HepG2 (cell line): ENCODE results near the gene ACVR1B. TPM values are rescaled to one million over a fixed set of nuclear protein-coding genes. Genes with fewer than 3 reads are reported as not detected.

Source experiments
- ETV5 ChIP-seq: IDR thresholded peaks from 2 replicates; pipeline ENCODE4 v1.6.1; 2018; ENCODE audit warnings: missing biosample characterization, missing genetic modification reagents, inconsistent platforms, borderline replicate concordance
- FOXO1 ChIP-seq: sonication (generic); formaldehyde crosslinking; IDR thresholded peaks from 2 replicates; pipeline ENCODE4 v1.4.0; 2020; ENCODE audit warnings: missing genetic modification reagents
- GLI4 ChIP-seq: sonication (generic); formaldehyde crosslinking; IDR thresholded peaks from 2 replicates; pipeline ENCODE4 v1.5.1; 2020; ENCODE audit warnings: missing genetic modification reagents, mild to moderate bottlenecking, moderate library complexity, borderline replicate concordance
- HNRNPL ChIP-seq: fragments of 200-400 bp; formaldehyde crosslinking; IDR thresholded peaks from 2 replicates; pipeline ENCODE4 v1.6.1; 2017; ENCODE audit warnings: mild to moderate bottlenecking, low read depth, low read length
- ISL2 ChIP-seq: sonication (generic); formaldehyde crosslinking; IDR thresholded peaks from 2 replicates; pipeline ENCODE4 v1.5.0; 2020; ENCODE audit warnings: missing genetic modification reagents
- MIXL1 ChIP-seq: IDR thresholded peaks from 2 replicates; pipeline ENCODE4 v1.6.1; 2016
- PAF1 ChIP-seq: IDR thresholded peaks from 2 replicates; pipeline ENCODE4 v1.6.1; 2016; ENCODE audit warnings: missing genetic modification reagents, missing compliant biosample characterization
- PHF21A ChIP-seq: sonication (generic); formaldehyde crosslinking; IDR thresholded peaks from 2 replicates; pipeline ENCODE4 v1.5.0; 2020; ENCODE audit warnings: mild to moderate bottlenecking, missing genetic modification reagents
- PITX1 ChIP-seq: sonication (generic); formaldehyde crosslinking; IDR thresholded peaks from 2 replicates; pipeline ENCODE4 v1.5.1; 2020; ENCODE audit warnings: mild to moderate bottlenecking, missing genetic modification reagents
- RAD51 ChIP-seq: fragments of 450-650 bp; IDR thresholded peaks from 2 replicates; pipeline ENCODE4 v1.6.1; 2016; ENCODE audit warnings: borderline replicate concordance
- SALL1 ChIP-seq: sonication (generic); formaldehyde crosslinking; IDR thresholded peaks from 2 replicates; pipeline ENCODE4 v1.8.0; 2022; ENCODE audit warnings: mild to moderate bottlenecking, missing genetic modification reagents
- SMAD1 ChIP-seq: sonication (generic); formaldehyde crosslinking; IDR thresholded peaks from 2 replicates; pipeline ENCODE4 v1.4.0; 2020; ENCODE audit warnings: missing genetic modification reagents, low read depth, mild to moderate bottlenecking, borderline replicate concordance
- TCF7L2 ChIP-seq: IDR thresholded peaks from 2 replicates; pipeline ENCODE4 v1.6.1; 2011; ENCODE audit warnings: mild to moderate bottlenecking, low read depth, low read length, moderate library complexity
- ZNF263 ChIP-seq: sonication (generic); formaldehyde crosslinking; IDR thresholded peaks from 2 replicates; pipeline ENCODE4 v1.4.0; 2020; ENCODE audit warnings: missing genetic modification reagents
- ZNF382 ChIP-seq: sonication (generic); formaldehyde crosslinking; IDR thresholded peaks from 2 replicates; pipeline ENCODE4 v1.5.0; 2020; ENCODE audit warnings: missing genetic modification reagents, mild to moderate bottlenecking, borderline replicate concordance
- ZNF543 ChIP-seq: sonication (generic); formaldehyde crosslinking; IDR thresholded peaks from 2 replicates; pipeline ENCODE4 v1.4.0; 2020; ENCODE audit warnings: mild to moderate bottlenecking, missing genetic modification reagents
- polyA plus RNA-seq, 8 experiments: library from polyadenylated mRNA; depleted of rRNA in 3 of 8; stranded (reverse) in 7 of 8; unstranded in 1 of 8; fragments of >200 nt; fragmentation: Illumina TruSeq in 4 of 8; extraction: Trizol in 4 of 8; gene quantifications; 2 replicates each; pipeline versions ENCODE4 v1.2.1 to v1.2.3, GENCODE V29; 2011 to 2016; ENCODE audit warnings: low read depth in 4 of 8, missing spikeins in 1 of 8, mixed read lengths in 1 of 8; ENCODE audit not compliant: insufficient read depth in 1 of 8
- total RNA-seq, 5 experiments: library from RNA; depleted of rRNA; stranded (reverse); fragments of >200 nt; fragmentation: Illumina TruSeq; extraction: Trizol; gene quantifications; 2 replicates each; pipeline ENCODE4 v1.2.3, GENCODE V29; 2016; ENCODE audit warnings: low read depth in 1 of 5
- TF ChIP-seq, protein P1 (sequence below): sonication (generic); formaldehyde crosslinking; IDR thresholded peaks from 2 replicates; pipeline ENCODE4 v1.8.0; 2022; ENCODE audit warnings: low read depth, missing genetic modification reagents
- TF ChIP-seq, protein P2 (sequence below): sonication (generic); formaldehyde crosslinking; IDR thresholded peaks from 2 replicates; pipeline ENCODE4 v1.4.0; 2020; ENCODE audit warnings: missing genetic modification reagents, mild to moderate bottlenecking, borderline replicate concordance
- TF ChIP-seq, protein P3 (sequence below): sonication (generic); formaldehyde crosslinking; IDR thresholded peaks from 2 replicates; pipeline ENCODE4 v1.5.1; 2020; ENCODE audit warnings: mild to moderate bottlenecking, missing genetic modification reagents, moderate library complexity
- TF ChIP-seq, protein P4 (sequence below): sonication (generic); formaldehyde crosslinking; IDR thresholded peaks from 2 replicates; pipeline ENCODE4 v1.5.1; 2020; ENCODE audit warnings: missing genetic modification reagents, mild to moderate bottlenecking, borderline replicate concordance
- TF ChIP-seq, protein P5 (sequence below): sonication (generic); formaldehyde crosslinking; IDR thresholded peaks from 2 replicates; pipeline ENCODE4 v1.9.0; 2022; ENCODE audit warnings: missing genetic modification reagents, mild to moderate bottlenecking, borderline replicate concordance

ACVR1B gene
- total and polyA plus RNA-seq, 2 of the 13 experiments (the other 11 are each of a cell fraction or from before 2014, with no cell fraction given) = 8.9 to 12.1 TPM

DNA sequence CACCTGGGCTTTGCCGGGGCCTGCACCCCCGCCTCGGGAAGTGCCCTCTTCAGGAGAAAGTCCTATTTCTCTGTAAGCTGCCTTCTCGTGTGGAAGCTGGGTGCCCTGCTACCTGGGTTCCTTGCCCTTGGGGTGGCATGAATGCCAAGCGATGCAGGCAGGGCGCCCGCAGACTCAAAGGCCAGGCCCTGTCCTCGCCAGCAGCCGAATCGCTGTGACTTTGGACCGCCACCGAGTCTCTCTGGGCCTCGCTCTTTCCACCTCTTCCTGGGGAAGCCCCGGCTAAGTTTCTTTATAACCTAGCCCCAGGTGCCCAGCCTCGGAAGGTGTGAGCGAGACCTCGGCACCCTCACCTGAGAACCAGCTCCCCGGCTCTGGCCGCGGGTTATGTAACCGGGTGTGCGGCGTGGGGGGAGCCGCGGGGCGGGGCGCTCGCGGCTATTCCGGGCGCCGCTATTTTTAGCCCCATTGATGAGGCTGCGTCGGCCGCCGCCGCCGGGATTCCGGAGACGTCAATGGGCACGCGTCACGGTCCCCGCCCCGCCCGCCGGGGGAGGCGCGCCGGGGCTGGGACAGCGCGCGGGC lies 85.2 kb downstream of the ACVR1B start (continued):
- TF ChIP-seq ZNF382 (CRISPR knock-in tag) = no peak
- peak; percentile 77; the same call in 1 of the 2 replicates for TF ChIP-seq HNRNPL
- TF ChIP-seq ETV5 (CRISPR knock-in tag) = peak; percentile 50; the same call in 1 of the 2 replicates
- TF ChIP-seq ZNF543 (CRISPR knock-in tag) = no peak
- TF ChIP-seq, protein P1, sequence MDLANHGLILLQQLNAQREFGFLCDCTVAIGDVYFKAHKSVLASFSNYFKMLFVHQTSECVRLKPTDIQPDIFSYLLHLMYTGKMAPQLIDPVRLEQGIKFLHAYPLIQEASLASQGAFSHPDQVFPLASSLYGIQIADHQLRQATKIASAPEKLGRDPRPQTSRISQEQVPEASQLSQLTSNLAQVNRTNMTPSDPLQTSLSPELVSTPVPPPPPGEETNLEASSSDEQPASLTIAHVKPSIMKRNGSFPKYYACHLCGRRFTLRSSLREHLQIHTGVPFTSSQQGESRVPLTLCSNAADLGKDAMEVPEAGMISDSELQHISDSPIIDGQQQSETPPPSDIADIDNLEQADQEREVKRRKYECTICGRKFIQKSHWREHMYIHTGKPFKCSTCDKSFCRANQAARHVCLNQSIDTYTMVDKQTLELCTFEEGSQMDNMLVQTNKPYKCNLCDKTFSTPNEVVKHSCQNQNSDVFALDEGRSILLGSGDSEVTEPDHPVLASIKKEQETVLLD (CRISPR knock-in tag) = 0 out of 2 replicates have a peak, but pooled peaks have one; percentile 61
- no peak for TF ChIP-seq RAD51
- peak; percentile 66 for TF ChIP-seq PHF21A (CRISPR knock-in tag)
- TF ChIP-seq ZNF263 (CRISPR knock-in tag) = no peak
- TF ChIP-seq GLI4 = no peak
- TF ChIP-seq MIXL1 = no peak
- no peak for TF ChIP-seq SMAD1 (CRISPR knock-in tag)
- TF ChIP-seq, protein P2, sequence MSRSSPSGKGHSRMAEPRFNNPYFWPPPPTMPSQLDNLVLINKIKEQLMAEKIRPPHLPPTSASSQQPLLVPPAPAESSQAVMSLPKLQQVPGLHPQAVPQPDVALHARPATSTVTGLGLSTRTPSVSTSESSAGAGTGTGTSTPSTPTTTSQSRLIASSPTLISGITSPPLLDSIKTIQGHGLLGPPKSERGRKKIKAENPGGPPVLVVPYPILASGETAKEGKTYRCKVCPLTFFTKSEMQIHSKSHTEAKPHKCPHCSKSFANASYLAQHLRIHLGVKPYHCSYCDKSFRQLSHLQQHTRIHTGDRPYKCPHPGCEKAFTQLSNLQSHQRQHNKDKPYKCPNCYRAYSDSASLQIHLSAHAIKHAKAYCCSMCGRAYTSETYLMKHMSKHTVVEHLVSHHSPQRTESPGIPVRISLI = no peak
- TF ChIP-seq ISL2 (CRISPR knock-in tag) = peak; percentile 51
- TF ChIP-seq PAF1 = no peak
- TF ChIP-seq, protein P3, sequence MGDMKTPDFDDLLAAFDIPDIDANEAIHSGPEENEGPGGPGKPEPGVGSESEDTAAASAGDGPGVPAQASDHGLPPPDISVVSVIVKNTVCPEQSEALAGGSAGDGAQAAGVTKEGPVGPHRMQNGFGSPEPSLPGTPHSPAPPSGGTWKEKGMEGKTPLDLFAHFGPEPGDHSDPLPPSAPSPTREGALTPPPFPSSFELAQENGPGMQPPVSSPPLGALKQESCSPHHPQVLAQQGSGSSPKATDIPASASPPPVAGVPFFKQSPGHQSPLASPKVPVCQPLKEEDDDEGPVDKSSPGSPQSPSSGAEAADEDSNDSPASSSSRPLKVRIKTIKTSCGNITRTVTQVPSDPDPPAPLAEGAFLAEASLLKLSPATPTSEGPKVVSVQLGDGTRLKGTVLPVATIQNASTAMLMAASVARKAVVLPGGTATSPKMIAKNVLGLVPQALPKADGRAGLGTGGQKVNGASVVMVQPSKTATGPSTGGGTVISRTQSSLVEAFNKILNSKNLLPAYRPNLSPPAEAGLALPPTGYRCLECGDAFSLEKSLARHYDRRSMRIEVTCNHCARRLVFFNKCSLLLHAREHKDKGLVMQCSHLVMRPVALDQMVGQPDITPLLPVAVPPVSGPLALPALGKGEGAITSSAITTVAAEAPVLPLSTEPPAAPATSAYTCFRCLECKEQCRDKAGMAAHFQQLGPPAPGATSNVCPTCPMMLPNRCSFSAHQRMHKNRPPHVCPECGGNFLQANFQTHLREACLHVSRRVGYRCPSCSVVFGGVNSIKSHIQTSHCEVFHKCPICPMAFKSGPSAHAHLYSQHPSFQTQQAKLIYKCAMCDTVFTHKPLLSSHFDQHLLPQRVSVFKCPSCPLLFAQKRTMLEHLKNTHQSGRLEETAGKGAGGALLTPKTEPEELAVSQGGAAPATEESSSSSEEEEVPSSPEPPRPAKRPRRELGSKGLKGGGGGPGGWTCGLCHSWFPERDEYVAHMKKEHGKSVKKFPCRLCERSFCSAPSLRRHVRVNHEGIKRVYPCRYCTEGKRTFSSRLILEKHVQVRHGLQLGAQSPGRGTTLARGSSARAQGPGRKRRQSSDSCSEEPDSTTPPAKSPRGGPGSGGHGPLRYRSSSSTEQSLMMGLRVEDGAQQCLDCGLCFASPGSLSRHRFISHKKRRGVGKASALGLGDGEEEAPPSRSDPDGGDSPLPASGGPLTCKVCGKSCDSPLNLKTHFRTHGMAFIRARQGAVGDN (CRISPR knock-in tag) = peak; percentile 74; the same call in 1 of the 2 replicates
- peak; percentile 13; the same call in 1 of the 2 replicates for TF ChIP-seq SALL1
- no peak for TF ChIP-seq FOXO1 (CRISPR knock-in tag)
- no peak for TF ChIP-seq TCF7L2
- TF ChIP-seq PITX1 = 0 out of 2 replicates have a peak, but pooled peaks have one; percentile 24
- TF ChIP-seq, protein P4, sequence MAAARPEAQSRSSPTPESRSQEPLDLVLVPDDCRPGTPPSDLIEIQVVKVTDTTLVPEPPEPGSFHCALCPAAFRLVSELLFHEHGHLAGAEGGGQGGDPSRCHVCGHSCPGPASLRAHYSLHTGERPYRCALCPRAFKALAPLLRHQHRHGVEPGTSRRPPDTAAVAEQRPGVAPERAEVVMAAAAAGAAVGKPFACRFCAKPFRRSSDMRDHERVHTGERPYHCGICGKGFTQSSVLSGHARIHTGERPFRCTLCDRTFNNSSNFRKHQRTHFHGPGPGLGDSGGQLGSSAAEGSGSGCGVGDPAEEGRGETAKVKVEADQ (CRISPR knock-in tag) = no peak
- TF ChIP-seq, protein P5, sequence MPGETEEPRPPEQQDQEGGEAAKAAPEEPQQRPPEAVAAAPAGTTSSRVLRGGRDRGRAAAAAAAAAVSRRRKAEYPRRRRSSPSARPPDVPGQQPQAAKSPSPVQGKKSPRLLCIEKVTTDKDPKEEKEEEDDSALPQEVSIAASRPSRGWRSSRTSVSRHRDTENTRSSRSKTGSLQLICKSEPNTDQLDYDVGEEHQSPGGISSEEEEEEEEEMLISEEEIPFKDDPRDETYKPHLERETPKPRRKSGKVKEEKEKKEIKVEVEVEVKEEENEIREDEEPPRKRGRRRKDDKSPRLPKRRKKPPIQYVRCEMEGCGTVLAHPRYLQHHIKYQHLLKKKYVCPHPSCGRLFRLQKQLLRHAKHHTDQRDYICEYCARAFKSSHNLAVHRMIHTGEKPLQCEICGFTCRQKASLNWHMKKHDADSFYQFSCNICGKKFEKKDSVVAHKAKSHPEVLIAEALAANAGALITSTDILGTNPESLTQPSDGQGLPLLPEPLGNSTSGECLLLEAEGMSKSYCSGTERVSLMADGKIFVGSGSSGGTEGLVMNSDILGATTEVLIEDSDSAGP (CRISPR knock-in tag) = 0 out of 2 replicates have a peak, but pooled peaks have one; percentile 16
